ENCODE measurements around the gene ZYG11A.
A peak's percentile ranks its signal among the peaks of the same experiment; 100 is the strongest.
"Not testable (repeated sequence)": the region's sequence is repeated elsewhere in the genome, so short reads cannot be mapped to it uniquely, and the experiment has no call there.

Gene ZYG11A

GRCh38 chr1:52842643-52843310, at the start of gene ZYG11A:
Gene ZYG11A, plus strand, starts transcription at chr1:52842760. Its CDS starts 124 bp downstream, at chr1:52842884.
- DNase-seq = peak; percentile 76

GRCh38 chr1:52793717-52794116, 48.8 kb upstream of the ZYG11A start:
- DNase-seq = not testable (repeated sequence)

- no peak for DNase-seq
Observed at GRCh38 chr1:52795464-52795863, 47.1 kb upstream of the ZYG11A start.

GRCh38 chr1:52798331-52798730, 44.2 kb upstream of the ZYG11A start:
- DNase-seq = no peak

GRCh38 chr1:52801011-52801410, 41.5 kb upstream of the ZYG11A start:
- DNase-seq = no peak

GRCh38 chr1:52804083-52804482, 38.5 kb upstream of the ZYG11A start:
- not testable (repeated sequence) for DNase-seq

GRCh38 chr1:52814465-52814864, 28.1 kb upstream of the ZYG11A start:
- no peak for DNase-seq

- DNase-seq = not testable (repeated sequence)
Observed at GRCh38 chr1:52820830-52821229, 21.7 kb upstream of the ZYG11A start.

GRCh38 chr1:52825868-52826267, 16.7 kb upstream of the ZYG11A start:
- no peak for DNase-seq

GRCh38 chr1:52834798-52835197, 7.8 kb upstream of the ZYG11A start:
- DNase-seq = no peak

- no peak for DNase-seq
Observed at GRCh38 chr1:52836035-52836434, 6.5 kb upstream of the ZYG11A start.

- DNase-seq = not testable (repeated sequence)
Observed at GRCh38 chr1:52839175-52839574, 3.4 kb upstream of the ZYG11A start.

GRCh38 chr1:52845119-52845518, 2.6 kb downstream of the ZYG11A start:
- not testable (repeated sequence) for DNase-seq

GRCh38 chr1:52848423-52848822, 5.9 kb downstream of the ZYG11A start:
- DNase-seq = no peak

- DNase-seq = no peak
Observed at GRCh38 chr1:52850951-52851350, 8.4 kb downstream of the ZYG11A start.

- no peak for DNase-seq
Observed at GRCh38 chr1:52852854-52853253, 10.3 kb downstream of the ZYG11A start.

GRCh38 chr1:52855584-52855983, 13.0 kb downstream of the ZYG11A start:
- DNase-seq = no peak

GRCh38 chr1:52856026-52856425, 13.5 kb downstream of the ZYG11A start:
- DNase-seq = no peak

- no peak for DNase-seq
Observed at GRCh38 chr1:52857443-52857842, 14.9 kb downstream of the ZYG11A start.

GRCh38 chr1:52862666-52863458, 20.3 kb downstream of the ZYG11A start:
- no peak for DNase-seq

- DNase-seq = no peak
Observed at GRCh38 chr1:52867087-52867863, 24.7 kb downstream of the ZYG11A start.

GRCh38 chr1:52869727-52870126, 27.2 kb downstream of the ZYG11A start:
- not testable (repeated sequence) for DNase-seq

- DNase-seq = no peak
Observed at GRCh38 chr1:52876843-52877242, 34.3 kb downstream of the ZYG11A start.

- no peak for DNase-seq
Observed at GRCh38 chr1:52877554-52877953, 35.0 kb downstream of the ZYG11A start.
